ENCODE data around the gene MRPL20. TPM values are rescaled to one million over a fixed set of nuclear protein-coding genes. Genes with fewer than 3 reads are reported as not detected.
A peak's percentile ranks its signal among the peaks of the same experiment; 100 is the strongest.

The MRPL20 gene
- total RNA-seq, 2 donors from 2014 or later = 72.8 to 85.9 TPM

DNA sequence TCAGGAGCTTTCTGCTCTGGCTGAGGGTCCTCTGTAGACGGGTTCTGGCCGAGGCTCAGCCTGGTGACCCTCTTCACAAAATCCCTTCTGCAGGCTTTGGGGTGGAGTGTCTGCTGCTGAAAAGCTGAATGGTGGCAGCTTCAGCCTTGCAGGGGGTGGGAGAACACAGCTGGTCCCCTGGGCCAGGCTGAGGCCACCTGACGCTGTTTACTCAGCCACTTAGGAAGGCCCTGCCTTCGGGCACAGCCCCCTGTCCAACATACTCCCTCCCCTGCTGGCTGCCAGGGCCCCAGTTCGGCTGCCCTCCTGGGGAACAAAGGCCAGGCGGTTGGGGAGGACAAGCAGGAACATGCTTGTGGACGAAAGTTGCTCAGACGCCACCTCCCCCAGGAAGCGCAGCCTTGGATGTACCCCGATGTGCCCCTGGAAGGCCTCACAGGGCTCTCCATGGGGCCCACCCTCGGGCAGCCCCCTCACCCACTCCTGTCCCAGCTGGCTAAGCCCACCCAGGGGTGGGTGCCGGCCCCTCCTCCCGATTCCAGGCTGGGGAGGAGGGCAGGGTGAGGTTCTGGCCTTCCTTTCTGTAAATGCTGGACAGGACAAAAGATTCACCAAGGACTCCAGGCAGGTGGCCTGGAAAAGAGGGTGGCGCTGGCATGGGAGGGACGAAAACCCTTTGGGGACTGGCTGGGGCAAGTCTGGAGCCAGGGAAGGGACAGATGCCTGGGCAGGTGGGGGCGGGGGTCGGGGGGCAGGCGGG is 14.2 kb upstream of the MRPL20 start, which contains the start of gene ANKRD65:
Gene ANKRD65 (minus strand): TSS at position 130 of the 760 bp plus-strand sequence. CDS start 271 bp downstream, outside the sequence.
- Histone ChIP-seq H3K4me3 (peak within 1 kb of the TSS in 1 of 2 donors; percentile 10), H3K27me3 (no peaks in the 10 kb centered on the region), H3K27ac (peak within 1 kb of the TSS; percentile 7 to 71 (median 56)), H3K9me3 (no peaks in the 10 kb centered on the region), H3K4me1 (peaks cover 41% of the 10 kb centered on the region), H3K36me3 (replicated peaks in 1 of 2; ENCODE audit: insufficient read depth in 1 of 2, low read depth in 2 of 2) (no peaks in the 10 kb centered on the region)
- DNase-seq = peak in 3 of 4 donors; percentile 59 to 76 (median 71)
- TF ChIP-seq POLR2A (IDR thresholded peaks at IDR 0.05) = peak in 2 of 3 donors; percentile 16 to 46
- TF ChIP-seq, protein P1, sequence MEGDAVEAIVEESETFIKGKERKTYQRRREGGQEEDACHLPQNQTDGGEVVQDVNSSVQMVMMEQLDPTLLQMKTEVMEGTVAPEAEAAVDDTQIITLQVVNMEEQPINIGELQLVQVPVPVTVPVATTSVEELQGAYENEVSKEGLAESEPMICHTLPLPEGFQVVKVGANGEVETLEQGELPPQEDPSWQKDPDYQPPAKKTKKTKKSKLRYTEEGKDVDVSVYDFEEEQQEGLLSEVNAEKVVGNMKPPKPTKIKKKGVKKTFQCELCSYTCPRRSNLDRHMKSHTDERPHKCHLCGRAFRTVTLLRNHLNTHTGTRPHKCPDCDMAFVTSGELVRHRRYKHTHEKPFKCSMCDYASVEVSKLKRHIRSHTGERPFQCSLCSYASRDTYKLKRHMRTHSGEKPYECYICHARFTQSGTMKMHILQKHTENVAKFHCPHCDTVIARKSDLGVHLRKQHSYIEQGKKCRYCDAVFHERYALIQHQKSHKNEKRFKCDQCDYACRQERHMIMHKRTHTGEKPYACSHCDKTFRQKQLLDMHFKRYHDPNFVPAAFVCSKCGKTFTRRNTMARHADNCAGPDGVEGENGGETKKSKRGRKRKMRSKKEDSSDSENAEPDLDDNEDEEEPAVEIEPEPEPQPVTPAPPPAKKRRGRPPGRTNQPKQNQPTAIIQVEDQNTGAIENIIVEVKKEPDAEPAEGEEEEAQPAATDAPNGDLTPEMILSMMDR (IDR thresholded peaks at IDR 0.05) = no peak
- WGBS, 2 donors = 69 to 76% methylated on average over 4 to 17 of the region's 18 CpGs
- peak; percentile 30 for ATAC-seq
- intact Hi-C loops (cut with DNase I) = no loop called here

DNA sequence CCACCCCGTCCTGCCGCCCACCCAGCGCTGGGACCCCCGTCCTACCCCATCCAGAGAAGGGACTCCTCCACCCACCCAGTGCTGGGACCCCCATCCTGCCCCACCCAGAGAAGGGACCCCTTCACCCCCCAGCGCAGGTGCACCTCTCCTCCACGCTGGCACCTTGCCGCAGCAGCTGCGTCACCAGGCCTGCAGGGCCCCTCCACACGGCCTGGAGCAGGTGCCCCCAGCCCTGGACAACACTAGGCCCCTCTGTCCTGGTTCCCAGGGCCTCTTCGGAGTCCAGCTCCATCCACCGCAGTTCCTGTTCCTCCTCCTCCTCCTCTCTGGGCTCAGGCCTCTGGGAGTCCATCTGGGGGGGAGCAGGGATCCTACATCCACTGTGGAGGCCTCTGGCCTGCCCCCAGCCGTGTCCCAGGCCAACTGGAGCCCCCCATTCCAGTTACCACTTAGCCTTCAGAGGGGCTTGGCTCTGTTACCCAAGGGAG is 13.6 kb upstream of the MRPL20 start:
- DNase-seq (peak in 1 of 4 donors; percentile 41), ATAC-seq (peak; percentile 11)
- Histone ChIP-seq H3K4me3 (peak overlapping the region in 1 of 2 donors; percentile 10), H3K36me3 (replicated peaks in 1 of 2; ENCODE audit: insufficient read depth in 1 of 2, low read depth in 2 of 2) (no peaks in the 10 kb centered on the region), H3K9me3 (no peaks in the 10 kb centered on the region), H3K27me3 (no peaks in the 10 kb centered on the region), H3K27ac (peak overlapping the region; percentile 7 to 71 (median 56)), H3K4me1 (peaks cover 43% of the 10 kb centered on the region)
- WGBS, 2 donors = 31 to 78% methylated on average over 3 to 6 of the region's 12 CpGs
- TF ChIP-seq POLR2A (IDR thresholded peaks at IDR 0.05) = no peak
- TF ChIP-seq, protein P1 (IDR thresholded peaks at IDR 0.05) = no peak
- intact Hi-C loops (cut with DNase I) = no loop called here

DNA sequence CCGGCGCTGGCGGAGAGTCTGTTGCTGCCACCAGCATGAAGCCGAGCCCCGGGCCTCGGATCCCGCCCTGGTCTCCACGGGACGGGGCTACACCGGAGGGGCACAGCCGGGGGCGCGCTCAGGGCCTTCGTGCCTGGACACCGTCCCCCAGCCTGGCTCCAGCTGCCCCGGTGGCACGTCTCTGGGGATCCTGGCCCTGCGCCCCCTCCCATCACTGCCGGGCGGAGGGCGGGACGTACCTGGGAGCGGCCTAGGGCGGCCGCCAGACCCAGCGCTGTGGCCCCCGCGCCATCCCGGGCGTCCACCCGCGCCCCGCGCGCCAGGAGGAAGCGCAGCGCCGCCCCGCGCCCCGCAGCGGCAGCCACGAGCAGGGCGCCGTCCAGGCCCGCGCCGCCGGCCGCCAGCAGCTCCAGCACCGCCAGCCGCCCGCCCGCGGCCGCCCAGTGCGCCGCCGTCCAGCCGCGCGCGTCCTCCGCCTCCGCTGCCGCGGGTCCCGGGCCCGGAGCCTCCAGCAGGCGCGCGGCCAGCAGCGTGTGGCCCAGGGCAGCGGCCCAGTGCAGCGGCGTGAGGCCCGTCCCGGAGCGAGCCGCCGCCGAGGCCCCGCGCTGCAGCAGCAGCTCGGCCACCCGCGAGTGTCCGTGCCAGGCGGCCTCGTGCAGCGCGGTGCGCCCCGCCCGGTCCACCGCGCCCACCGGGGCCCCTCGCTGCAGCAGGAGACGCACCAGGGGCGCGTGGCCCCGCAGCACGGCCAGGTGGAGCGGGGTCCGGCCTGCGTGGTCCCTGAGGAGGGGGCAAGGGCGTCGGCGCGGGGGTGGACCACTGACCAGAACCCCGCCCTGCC is 12.9 kb upstream of the MRPL20 start:
- TF ChIP-seq POLR2A (IDR thresholded peaks at IDR 0.05) = peak in 1 of 3 donors; percentile 27
- TF ChIP-seq, protein P1 (IDR thresholded peaks at IDR 0.05) = peak in 2 of 7 experiments; percentile 39 to 48
- Histone ChIP-seq H3K27me3 (no peaks in the 10 kb centered on the region), H3K4me1 (peaks cover 46% of the 10 kb centered on the region), H3K36me3 (replicated peaks in 1 of 2; ENCODE audit: insufficient read depth in 1 of 2, low read depth in 2 of 2) (no peaks in the 10 kb centered on the region), H3K9me3 (no peaks in the 10 kb centered on the region), H3K4me3 (peak overlapping the region in 1 of 2 donors; percentile 10), H3K27ac (peak overlapping the region; percentile 2 to 78 (median 70))
- 9 to 20% methylated on average over 2 to 76 of the region's 112 CpGs for WGBS, 2 donors
- ATAC-seq (peak; percentile 75), DNase-seq (peak in 3 of 4 donors; percentile 9 to 55 (median 39))
- intact Hi-C loops (cut with DNase I) = no loop called here

DNA sequence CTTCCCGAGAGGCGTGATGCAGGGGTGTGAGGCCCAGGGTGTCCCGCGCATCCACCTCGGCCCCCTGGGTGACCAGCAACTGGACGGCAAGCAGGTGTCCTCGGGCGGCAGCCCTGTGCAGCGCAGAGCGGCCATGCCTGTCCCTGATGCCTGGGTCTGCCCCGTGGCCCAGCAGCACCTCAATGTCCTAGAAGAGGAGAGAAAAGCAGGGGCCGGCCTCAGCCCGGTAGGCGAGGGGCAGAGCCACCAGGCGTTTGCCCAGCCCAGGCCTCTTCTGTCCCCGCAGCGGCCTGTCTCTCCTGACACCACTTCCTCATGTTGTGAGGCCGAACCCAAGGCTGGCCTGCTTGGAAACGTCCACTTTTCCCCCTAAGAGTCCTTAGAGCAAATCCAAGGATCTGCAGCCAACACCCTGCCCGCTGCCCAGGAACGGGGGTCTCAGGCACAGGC is 12.3 kb upstream of the MRPL20 start:
- H3K4me3 ChIP-seq = no peak overlapping the region
- peak; percentile 20 for ATAC-seq
- peak overlapping the region; percentile 2 to 78 (median 70) for H3K27ac ChIP-seq
- 53 to 83% methylated on average over 7 to 21 of the region's 21 CpGs for WGBS, 2 donors
- no peaks in the 10 kb centered on the region for H3K9me3 ChIP-seq
- H3K4me1 ChIP-seq = peaks cover 46% of the 10 kb centered on the region
- H3K27me3 ChIP-seq = no peaks in the 10 kb centered on the region
- TF ChIP-seq POLR2A (IDR thresholded peaks at IDR 0.05) = no peak
- TF ChIP-seq, protein P1 (IDR thresholded peaks at IDR 0.05) = no peak
- DNase-seq = no peak
- no peaks in the 10 kb centered on the region for H3K36me3 ChIP-seq (replicated peaks in 1 of 2; ENCODE audit: insufficient read depth in 1 of 2, low read depth in 2 of 2)
- intact Hi-C loops (cut with DNase I) = no loop called here

Measured in body of pancreas (tissue), 4 donors.